Neural cell (in vitro differentiated cells): Measurements from ENCODE around the gene PTPRC. TPM values are rescaled to one million over a fixed set of nuclear protein-coding genes. Genes with fewer than 3 reads are reported as not detected.

ENCODE experiments used
- H2AFZ ChIP-seq: fragments of 200-600, 300-800 bp; sonication (generic), shearing (Covaris generic); 2 replicates; pipeline ENCODE4 v1.6.0; 2014; ENCODE audit warnings: low read depth, mild to moderate bottlenecking, antibody characterized with exemption, low read length, moderate library complexity
- H3F3A ChIP-seq: fragments of 200-600 bp; shearing (Covaris generic); 2 replicates; pipeline ENCODE4 v1.6.1; 2016; ENCODE audit warnings: mild to moderate bottlenecking, moderate library complexity, mixed read lengths, antibody characterized with exemption, low read length; ENCODE audit not compliant: insufficient read depth, poor library complexity, severe bottlenecking
- H3K27ac ChIP-seq: fragments of 200-600, 300-800 bp; sonication (generic), shearing (Covaris generic); 2 replicates; pipeline ENCODE4 v1.5.1; 2014; ENCODE audit warnings: mild to moderate bottlenecking, low read length, moderate library complexity
- H3K27me3 ChIP-seq: fragments of 300-800, 200-600 bp; sonication (generic), shearing (Covaris generic); 2 replicates; pipeline ENCODE4 v1.6.0; 2014; ENCODE audit warnings: mild to moderate bottlenecking, low read depth, low read length, moderate library complexity; ENCODE audit not compliant: insufficient read depth
- H3K36me3 ChIP-seq: fragments of 300-800, 200-600 bp; sonication (generic), shearing (Covaris generic); 2 replicates; pipeline ENCODE4 v1.5.1; 2014; ENCODE audit warnings: mild to moderate bottlenecking, antibody characterized with exemption, low read length, moderate library complexity; ENCODE audit not compliant: insufficient read depth
- H3K4me2 ChIP-seq: fragments of 300-800, 200-600 bp; sonication (generic), shearing (Covaris generic); 2 replicates; pipeline ENCODE4 v1.6.0; 2014; ENCODE audit warnings: mild to moderate bottlenecking, low read length
- H3K4me3 ChIP-seq: fragments of 300-800, 200-600 bp; sonication (generic), shearing (Covaris generic); 2 replicates; pipeline ENCODE4 v1.5.1; 2014; ENCODE audit warnings: mild to moderate bottlenecking, low read length, moderate library complexity
- H3K79me2 ChIP-seq: fragments of 200-600 bp; shearing (Covaris generic); replicated peaks from 2 replicates; pipeline ENCODE4 v1.6.0; 2014; ENCODE audit warnings: mild to moderate bottlenecking, low read length, moderate library complexity; ENCODE audit not compliant: insufficient read depth
- H3K9ac ChIP-seq: fragments of 300-800, 200-600 bp; sonication (generic), shearing (Covaris generic); 2 replicates; pipeline ENCODE4 v1.6.1; 2016; ENCODE audit warnings: mild to moderate bottlenecking, low read length, mixed read lengths
- H3K9me2 ChIP-seq: fragments of 200-600 bp; shearing (Covaris generic); 2 replicates; pipeline ENCODE4 v1.6.1; 2016; ENCODE audit warnings: mild to moderate bottlenecking, low read length, mixed read lengths; ENCODE audit not compliant: insufficient read depth
- H3K9me3 ChIP-seq: fragments of 200-600, 300-800 bp; sonication (generic), shearing (Covaris generic); 2 replicates; pipeline ENCODE4 v1.6.1; 2016; ENCODE audit warnings: mild to moderate bottlenecking, mixed run types, low read length, moderate library complexity, mixed read lengths
- H4K20me1 ChIP-seq: fragments of 200-600 bp; shearing (Covaris generic); 2 replicates; pipeline ENCODE4 v1.6.1; 2016; ENCODE audit warnings: mild to moderate bottlenecking, mixed run types; ENCODE audit not compliant: insufficient read depth
- EP300 ChIP-seq: fragments of 450-650 bp; conservative IDR thresholded peaks from 2 replicates; pipeline ENCODE4 v1.6.1; 2014; ENCODE audit warnings: antibody characterized with exemption, mild to moderate bottlenecking, moderate library complexity; ENCODE audit not compliant: poor library complexity, severe bottlenecking
- MXI1 ChIP-seq: fragments of 450-650 bp; conservative IDR thresholded peaks from 2 replicates; pipeline ENCODE4 v1.6.1; 2014; ENCODE audit warnings: antibody characterized with exemption, mild to moderate bottlenecking; ENCODE audit not compliant: poor library complexity, severe bottlenecking
- RAD21 ChIP-seq: fragments of 450-650 bp; conservative IDR thresholded peaks from 2 replicates; pipeline ENCODE4 v1.6.1; 2014; ENCODE audit warnings: antibody characterized with exemption, mild to moderate bottlenecking, moderate library complexity
- TAF1 ChIP-seq: IDR thresholded peaks from 2 replicates; pipeline ENCODE4 v1.6.1; 2012; ENCODE audit warnings: low read depth
- polyA plus RNA-seq: library from polyadenylated mRNA; depleted of rRNA; stranded (reverse); fragments of >200 nt; gene quantifications from 2 replicates; pipeline ENCODE4 v1.2.3, GENCODE V29; 2014
- TF ChIP-seq, protein P1 (sequence below): fragments of 450-650 bp; IDR thresholded peaks from 2 replicates; pipeline ENCODE4 v1.5.1; 2014; ENCODE audit warnings: antibody characterized with exemption, mild to moderate bottlenecking, moderate library complexity; ENCODE audit not compliant: poor library complexity, severe bottlenecking
- TF ChIP-seq, protein P2 (sequence below): IDR thresholded peaks from 2 replicates; pipeline ENCODE4 v1.6.1; 2012; ENCODE audit warnings: borderline replicate concordance

Gene PTPRC
- polyA plus RNA-seq, 1 donor from 2014 or later, result 0.12 TPM

DNA sequence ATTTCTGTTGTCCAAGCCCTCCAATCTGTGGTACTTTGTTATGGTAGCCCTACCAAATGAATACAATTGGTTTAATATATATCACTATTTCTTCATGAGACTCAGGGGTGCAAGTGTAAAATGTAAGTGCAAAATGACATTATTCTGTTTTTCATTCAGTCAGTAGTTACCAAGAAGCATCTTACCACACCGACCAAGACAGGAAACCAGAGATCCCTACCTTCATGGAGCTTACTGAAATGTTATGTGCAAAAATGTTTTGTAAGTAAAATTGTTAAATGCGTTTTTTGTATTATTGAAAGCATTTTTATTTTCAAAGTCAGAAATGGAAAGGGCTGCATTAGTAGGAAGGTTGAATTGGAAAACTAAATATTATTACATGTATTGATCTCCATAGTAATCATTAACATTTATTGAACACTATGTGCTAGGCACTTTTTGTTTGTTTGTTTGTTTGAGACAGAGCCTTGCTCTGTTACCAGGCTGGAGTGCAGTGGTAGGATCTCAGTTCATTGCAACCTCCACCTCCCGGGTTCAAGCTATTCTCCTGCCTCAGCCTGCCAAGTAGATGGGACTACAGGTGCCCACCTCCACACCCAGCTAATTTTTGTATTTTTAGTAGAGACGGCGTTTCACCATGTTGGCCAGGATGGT lies 166.8 kb downstream of the PTPRC start:
- no peaks in the 10 kb centered on the region for H3K27me3 ChIP-seq
- no peak overlapping the region for H3K9ac ChIP-seq
- H4K20me1 ChIP-seq, result no peaks in the 10 kb centered on the region
- no peaks in the 10 kb centered on the region for H3K79me2 ChIP-seq
- no peaks in the 10 kb centered on the region for H3K9me3 ChIP-seq
- H3K4me3 ChIP-seq, result no peak overlapping the region
- H2AFZ ChIP-seq, result no peak overlapping the region
- H3K4me2 ChIP-seq, result no peak overlapping the region
- no peaks in the 10 kb centered on the region for H3K36me3 ChIP-seq
- TF ChIP-seq, protein P1, sequence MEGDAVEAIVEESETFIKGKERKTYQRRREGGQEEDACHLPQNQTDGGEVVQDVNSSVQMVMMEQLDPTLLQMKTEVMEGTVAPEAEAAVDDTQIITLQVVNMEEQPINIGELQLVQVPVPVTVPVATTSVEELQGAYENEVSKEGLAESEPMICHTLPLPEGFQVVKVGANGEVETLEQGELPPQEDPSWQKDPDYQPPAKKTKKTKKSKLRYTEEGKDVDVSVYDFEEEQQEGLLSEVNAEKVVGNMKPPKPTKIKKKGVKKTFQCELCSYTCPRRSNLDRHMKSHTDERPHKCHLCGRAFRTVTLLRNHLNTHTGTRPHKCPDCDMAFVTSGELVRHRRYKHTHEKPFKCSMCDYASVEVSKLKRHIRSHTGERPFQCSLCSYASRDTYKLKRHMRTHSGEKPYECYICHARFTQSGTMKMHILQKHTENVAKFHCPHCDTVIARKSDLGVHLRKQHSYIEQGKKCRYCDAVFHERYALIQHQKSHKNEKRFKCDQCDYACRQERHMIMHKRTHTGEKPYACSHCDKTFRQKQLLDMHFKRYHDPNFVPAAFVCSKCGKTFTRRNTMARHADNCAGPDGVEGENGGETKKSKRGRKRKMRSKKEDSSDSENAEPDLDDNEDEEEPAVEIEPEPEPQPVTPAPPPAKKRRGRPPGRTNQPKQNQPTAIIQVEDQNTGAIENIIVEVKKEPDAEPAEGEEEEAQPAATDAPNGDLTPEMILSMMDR, result no peak
- TF ChIP-seq TAF1, result no peak
- no peak for TF ChIP-seq RAD21
- TF ChIP-seq MXI1, result no peak
- TF ChIP-seq, protein P2, sequence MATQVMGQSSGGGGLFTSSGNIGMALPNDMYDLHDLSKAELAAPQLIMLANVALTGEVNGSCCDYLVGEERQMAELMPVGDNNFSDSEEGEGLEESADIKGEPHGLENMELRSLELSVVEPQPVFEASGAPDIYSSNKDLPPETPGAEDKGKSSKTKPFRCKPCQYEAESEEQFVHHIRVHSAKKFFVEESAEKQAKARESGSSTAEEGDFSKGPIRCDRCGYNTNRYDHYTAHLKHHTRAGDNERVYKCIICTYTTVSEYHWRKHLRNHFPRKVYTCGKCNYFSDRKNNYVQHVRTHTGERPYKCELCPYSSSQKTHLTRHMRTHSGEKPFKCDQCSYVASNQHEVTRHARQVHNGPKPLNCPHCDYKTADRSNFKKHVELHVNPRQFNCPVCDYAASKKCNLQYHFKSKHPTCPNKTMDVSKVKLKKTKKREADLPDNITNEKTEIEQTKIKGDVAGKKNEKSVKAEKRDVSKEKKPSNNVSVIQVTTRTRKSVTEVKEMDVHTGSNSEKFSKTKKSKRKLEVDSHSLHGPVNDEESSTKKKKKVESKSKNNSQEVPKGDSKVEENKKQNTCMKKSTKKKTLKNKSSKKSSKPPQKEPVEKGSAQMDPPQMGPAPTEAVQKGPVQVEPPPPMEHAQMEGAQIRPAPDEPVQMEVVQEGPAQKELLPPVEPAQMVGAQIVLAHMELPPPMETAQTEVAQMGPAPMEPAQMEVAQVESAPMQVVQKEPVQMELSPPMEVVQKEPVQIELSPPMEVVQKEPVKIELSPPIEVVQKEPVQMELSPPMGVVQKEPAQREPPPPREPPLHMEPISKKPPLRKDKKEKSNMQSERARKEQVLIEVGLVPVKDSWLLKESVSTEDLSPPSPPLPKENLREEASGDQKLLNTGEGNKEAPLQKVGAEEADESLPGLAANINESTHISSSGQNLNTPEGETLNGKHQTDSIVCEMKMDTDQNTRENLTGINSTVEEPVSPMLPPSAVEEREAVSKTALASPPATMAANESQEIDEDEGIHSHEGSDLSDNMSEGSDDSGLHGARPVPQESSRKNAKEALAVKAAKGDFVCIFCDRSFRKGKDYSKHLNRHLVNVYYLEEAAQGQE, result no peak
- H3K27ac ChIP-seq, result no peak overlapping the region
- H3F3A ChIP-seq, result no peaks in the 10 kb centered on the region
- no peaks in the 10 kb centered on the region for H3K9me2 ChIP-seq

DNA sequence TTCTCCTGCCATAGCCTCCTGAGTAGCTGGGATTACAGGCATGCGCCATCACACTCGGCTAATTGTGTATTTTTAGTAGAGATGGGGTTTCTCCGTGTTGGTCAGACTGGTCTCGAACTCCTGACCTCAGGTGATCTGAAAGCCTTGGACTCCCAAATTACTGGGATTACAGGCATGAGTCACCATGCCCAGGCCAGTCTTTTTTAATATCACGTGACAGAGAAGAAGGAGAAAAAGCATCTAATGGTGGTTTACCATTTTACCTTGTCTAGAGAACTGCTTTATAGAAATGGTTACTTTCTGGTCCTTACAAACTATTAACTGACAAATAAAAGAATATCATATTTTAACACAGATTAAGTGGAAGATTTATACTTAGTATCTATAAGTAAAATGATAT lies 168.0 kb downstream of the PTPRC start:
- H3K9me2 ChIP-seq, result no peaks in the 10 kb centered on the region
- no peaks in the 10 kb centered on the region for H3F3A ChIP-seq
- no peak overlapping the region for H3K27ac ChIP-seq
- H4K20me1 ChIP-seq, result no peaks in the 10 kb centered on the region
- no peak overlapping the region for H3K4me2 ChIP-seq
- no peak overlapping the region for H3K4me3 ChIP-seq
- no peak for TF ChIP-seq EP300
- no peak for TF ChIP-seq TAF1
- TF ChIP-seq, protein P1, result no peak
- no peak for TF ChIP-seq MXI1
- H3K27me3 ChIP-seq, result no peaks in the 10 kb centered on the region
- no peak overlapping the region for H3K9ac ChIP-seq
- H3K79me2 ChIP-seq, result no peaks in the 10 kb centered on the region
- no peak overlapping the region for H2AFZ ChIP-seq
- H3K9me3 ChIP-seq, result no peaks in the 10 kb centered on the region
- H3K36me3 ChIP-seq, result no peaks in the 10 kb centered on the region

Other genes starting within 250 kb of the PTPRC start
- not detected in 2 replicates for gene ATP6V1G3, start 98.4 kb upstream of the PTPRC start, polyA plus RNA-seq